HCT116 (cell line): ENCODE results near the gene CAP2. TPM values are rescaled to one million over a fixed set of nuclear protein-coding genes. Genes with fewer than 3 reads are reported as not detected.
A peak's percentile ranks its signal among the peaks of the same experiment; 100 is the strongest.

Experiments
- ATAC-seq: fragments of 200-7000 bp; cut with Tn5 transposase; 2 replicates; pipeline ENCODE4 v1.9.1; 2020; ENCODE audit warnings: mild to moderate bottlenecking, moderate library complexity
- BruUV-seq: library from RNA; stranded (reverse); fragments of 400-500 nt; replicated peaks from 2 replicates; lab custom pipeline; 2021; lab: Mats Ljungman, UMichigan
- CTCF ChIA-PET: fragments of 300-600 bp; sonication (Branson Sonifier 250); formaldehyde crosslinking; loops from one replicate; lab custom pipeline; 2021; ENCODE audit warnings: antibody characterized with exemption; lab: Charles Lee
- POLR2A ChIA-PET: fragments of 300-600, 350-600 bp; sonication (Branson Sonifier 250); formaldehyde crosslinking; loops from one replicate; lab custom pipeline; 2021; ENCODE audit warnings: antibody characterized with exemption; lab: Charles Lee
- RAD21 ChIA-PET, 2 experiments: fragments of 300-600 bp; sonication (Branson Sonifier 250); formaldehyde crosslinking; loops; one replicate each; lab custom pipeline; 2023; ENCODE audit warnings: low total read pairs in 2 of 2; ENCODE audit not compliant: uncharacterized antibody in 2 of 2, unreplicated experiment in 2 of 2, low non-redundant PET in 1 of 2; lab: Charles Lee
- DNase-seq: peaks from one replicate; pipeline ENCODE4 v3.0.0-alpha.2; 2010; ENCODE audit warnings: low read depth, low spot score
- H2AFZ ChIP-seq: fragments of 200-600 bp; shearing (Covaris generic), sonication (generic); 2 replicates; pipeline ENCODE4 v1.6.1; 2017; ENCODE audit warnings: low read depth, mixed run types, mixed read lengths, antibody characterized with exemption, low read length; ENCODE audit not compliant: poor library complexity, severe bottlenecking
- H3K27ac ChIP-seq: 2 replicates; pipeline ENCODE4 v1.5.1; 2012; ENCODE audit warnings: low read depth, low read length
- H3K27me3 ChIP-seq: fragments of 200-600 bp; sonication (generic); 2 replicates; pipeline ENCODE4 v1.6.1; 2016; ENCODE audit warnings: mixed run types, low read length, mixed read lengths; ENCODE audit not compliant: insufficient read depth
- H3K36me3 ChIP-seq, 2 experiments: fragments of 200-500 bp in 1 of 2; fragments of 200-600 bp in 1 of 2; sonication (Bioruptor generic) in 1 of 2; sonication (generic) in 1 of 2; 2 replicates each; pipeline versions ENCODE4 v1.5.1 to v1.6.1; 2014 to 2016; ENCODE audit warnings: low read length in 2 of 2, inconsistent platforms in 1 of 2, mixed read lengths in 1 of 2, mixed run types in 1 of 2; ENCODE audit not compliant: insufficient read depth in 2 of 2, control insufficient read depth in 1 of 2
- H3K4me1 ChIP-seq, 2 experiments: fragments of 200-600 bp in 1 of 2; sonication (generic) in 1 of 2; 2 replicates each; pipeline versions ENCODE4 v1.5.1 to v1.6.1; 2012 to 2017; ENCODE audit warnings: low read length in 2 of 2, inconsistent platforms in 1 of 2, mild to moderate bottlenecking in 1 of 2, mixed read lengths in 1 of 2, mixed run types in 1 of 2, moderate library complexity in 1 of 2; ENCODE audit not compliant: insufficient read depth in 2 of 2, control insufficient read depth in 1 of 2
- H3K4me2 ChIP-seq: fragments of 200-600 bp; sonication (generic); 2 replicates; pipeline ENCODE4 v1.6.1; 2017; ENCODE audit warnings: mixed run types, low read length, mixed read lengths
- H3K4me3 ChIP-seq, 2 experiments: fragments of 200-600 bp in 1 of 2; sonication (generic) in 1 of 2; replicated peaks in 1 of 2; 2 replicates each; pipeline ENCODE4 v1.5.1; 2011 to 2016; ENCODE audit warnings: low read length in 2 of 2, control low read depth in 1 of 2, low read depth in 1 of 2, mild to moderate bottlenecking in 1 of 2, mixed read lengths in 1 of 2, mixed run types in 1 of 2
- H3K79me2 ChIP-seq: fragments of 200-600 bp; sonication (generic); 2 replicates; pipeline ENCODE4 v1.6.1; 2017; ENCODE audit warnings: mild to moderate bottlenecking, mixed run types, low read length, moderate library complexity, mixed read lengths; ENCODE audit not compliant: insufficient read depth
- H3K9ac ChIP-seq: fragments of 200-600 bp; sonication (generic); 2 replicates; pipeline ENCODE4 v1.6.1; 2016; ENCODE audit warnings: low read length, mixed read lengths
- H3K9me2 ChIP-seq: fragments of 200-600 bp; sonication (generic), shearing (Covaris generic); 2 replicates; pipeline ENCODE4 v1.6.1; 2017; ENCODE audit warnings: mixed run types, mild to moderate bottlenecking, moderate library complexity; ENCODE audit not compliant: insufficient read depth
- H3K9me3 ChIP-seq, 2 experiments: fragments of 200-500 bp in 1 of 2; fragments of 200-600 bp in 1 of 2; sonication (Bioruptor generic) in 1 of 2; sonication (generic) in 1 of 2; 2 replicates each; pipeline ENCODE4 v1.6.1; 2014 to 2017; ENCODE audit warnings: low read length in 2 of 2, mixed read lengths in 2 of 2, inconsistent platforms in 1 of 2, low read depth in 1 of 2, mild to moderate bottlenecking in 1 of 2, mixed run types in 1 of 2, moderate library complexity in 1 of 2; ENCODE audit not compliant: control insufficient read depth in 1 of 2, insufficient read depth in 1 of 2
- H4K20me1 ChIP-seq: fragments of 200-600 bp; sonication (generic), shearing (Covaris generic); 2 replicates; pipeline ENCODE4 v1.6.1; 2017; ENCODE audit warnings: mixed run types, mild to moderate bottlenecking, moderate library complexity; ENCODE audit not compliant: insufficient read depth
- ATF3 ChIP-seq: IDR thresholded peaks from 2 replicates; pipeline ENCODE4 v1.6.1; 2012
- CBX3 ChIP-seq: IDR thresholded peaks from 2 replicates; pipeline ENCODE4 v1.6.1; 2012; ENCODE audit warnings: low read depth
- CTCF ChIP-seq, 3 experiments: fragments of 200-600 bp in 1 of 3; sonication (generic) in 1 of 3; IDR thresholded peaks in 2 of 3; conservative IDR thresholded peaks in 1 of 3; 2 replicates each; pipeline ENCODE4 v1.5.1; 2012 to 2017; ENCODE audit warnings: low read depth in 2 of 3, low read length in 2 of 3, antibody characterized with exemption in 1 of 3, borderline replicate concordance in 1 of 3, control low read depth in 1 of 3, mild to moderate bottlenecking in 1 of 3, mixed read lengths in 1 of 3, mixed run types in 1 of 3, moderate library complexity in 1 of 3; ENCODE audit not compliant: insufficient read depth in 1 of 3
- ELF1 ChIP-seq: IDR thresholded peaks from 2 replicates; pipeline ENCODE4 v1.6.1; 2012; ENCODE audit warnings: low read depth, borderline replicate concordance
- EZH2 ChIP-seq: fragments of 200-600 bp; sonication (generic); IDR thresholded peaks from 2 replicates; pipeline ENCODE4 v1.6.1; 2017; ENCODE audit warnings: antibody characterized with exemption, mixed run types
- FOSL1 ChIP-seq: IDR thresholded peaks from 2 replicates; pipeline ENCODE4 v1.6.1; 2012; ENCODE audit warnings: low read depth
- REST ChIP-seq: IDR thresholded peaks from 2 replicates; pipeline ENCODE4 v1.6.1; 2012; ENCODE audit warnings: low read depth
- SRF ChIP-seq: IDR thresholded peaks from 2 replicates; pipeline ENCODE4 v1.6.1; 2012; ENCODE audit warnings: low read depth
- TCF7L2 ChIP-seq: IDR thresholded peaks from 2 replicates; pipeline ENCODE4 v1.7.0; 2011; ENCODE audit warnings: borderline replicate concordance, inconsistent platforms; ENCODE audit not compliant: insufficient read depth, insufficient read length; ENCODE audit errors: extremely low read depth
- ZFX ChIP-seq: fragments of 450-650 bp; IDR thresholded peaks from 2 replicates; pipeline ENCODE4 v1.6.1; 2017
- intact Hi-C: fragments of 100-400 bp; cut with micrococcal nuclease; formaldehyde crosslinking; loops from 2 replicates; pipeline ENCODE4 v1.10.0; 2022
- total RNA-seq: library from RNA; stranded (reverse); gene quantifications from one replicate; pipeline ENCODE4 v1.2.1, GENCODE V29; 2021; ENCODE audit not compliant: unreplicated experiment

The CAP2 gene
- total RNA-seq, 1 experiment from 2014 or later, result 3.8 TPM

- intact Hi-C loops, result no loop called here
- Histone ChIP-seq H3K79me2 (no peaks in the 10 kb centered on the region), H3K36me3 (no peaks in the 10 kb centered on the region), H3K4me2 (peak overlapping the region; percentile 55), H3K9me2 (no peaks in the 10 kb centered on the region), H3K4me1 (peaks cover 12 to 20% of the 10 kb centered on the region in 2 experiments)
- TF ChIP-seq CBX3, result no peak
- TF ChIP-seq FOSL1, result no peak
- TF ChIP-seq EZH2, result no peak
- TF ChIP-seq REST, result no peak
- no peak for TF ChIP-seq TCF7L2
- no peak for TF ChIP-seq ATF3
- TF ChIP-seq ZFX, result no peak
- TF ChIP-seq SRF, result no peak
- no peak for TF ChIP-seq CTCF (IDR thresholded peaks at IDR 0.05 in 2 of 3, conservative IDR thresholded peaks at IDR 0.05 in 1 of 3; ENCODE audit: borderline replicate concordance in 1 of 3, insufficient read depth in 1 of 3, low read depth in 2 of 3, low read length in 2 of 3)
- no peak for TF ChIP-seq ELF1
- TF ChIP-seq, all 23 proteins: peak for 0
- ChIA-PET POLR2A (no interaction called here), RAD21 (interaction anchor here in 1 of 2 experiments (0.6 kb wide), 1 partner anchor 112 kb away, joined by 3 read pairs; no protein-coding TSS in a partner anchor), CTCF (no interaction called here)
- BruUV-seq, result no TSS peak
- ATAC-seq, result no peak
- no peak overlapping the region for H3K9ac ChIP-seq
- H3K27ac ChIP-seq, result no peak overlapping the region
- no peak overlapping the region for H3K4me3 ChIP-seq
- DNase-seq, result no peak
- H2AFZ ChIP-seq, result no peak overlapping the region
- H3K9me3 ChIP-seq, result no peaks in the 10 kb centered on the region
- no peaks in the 10 kb centered on the region for H3K27me3 ChIP-seq
- no peaks in the 10 kb centered on the region for H4K20me1 ChIP-seq
These were observed 113.1 kb downstream of the CAP2 start for GRCh38 chr6:17506531-17506930.
